ENCODE measurements around the gene BANP.

Gene BANP

GRCh38 chr16:87917503-87917902 lies 33.7 kb upstream of the BANP start:
- Histone ChIP-seq H3K9me3 (ENCODE audit: control insufficient read depth, low read length) (no peaks in the 10 kb centered on the region), H3K36me3 (ENCODE audit: control insufficient read depth, insufficient read depth, low read length) (no peaks in the 10 kb centered on the region), H3K4me3 (ENCODE audit: insufficient read depth, low read depth, low read length, poor library complexity, severe bottlenecking) (no peak overlapping the region), H3K4me1 (ENCODE audit: control insufficient read depth, insufficient read depth, low read length, poor library complexity, severe bottlenecking) (no peaks in the 10 kb centered on the region), H3K27ac (ENCODE audit: insufficient read depth, low read length, poor library complexity, severe bottlenecking) (no peak overlapping the region), H3K27me3 (replicated peaks; ENCODE audit: control insufficient read depth, insufficient read depth, low read length, poor library complexity, severe bottlenecking) (no peaks in the 10 kb centered on the region)
- no peak for DNase-seq

GRCh38 chr16:87918338-87918737 lies 32.9 kb upstream of the BANP start:
- Histone ChIP-seq H3K4me1 (ENCODE audit: control insufficient read depth, insufficient read depth, low read length, poor library complexity, severe bottlenecking) (no peaks in the 10 kb centered on the region), H3K9me3 (ENCODE audit: control insufficient read depth, low read length) (no peaks in the 10 kb centered on the region), H3K4me3 (ENCODE audit: insufficient read depth, low read depth, low read length, poor library complexity, severe bottlenecking) (no peak overlapping the region), H3K36me3 (ENCODE audit: control insufficient read depth, insufficient read depth, low read length) (no peaks in the 10 kb centered on the region), H3K27ac (ENCODE audit: insufficient read depth, low read length, poor library complexity, severe bottlenecking) (no peak overlapping the region), H3K27me3 (replicated peaks; ENCODE audit: control insufficient read depth, insufficient read depth, low read length, poor library complexity, severe bottlenecking) (no peaks in the 10 kb centered on the region)
- no peak for DNase-seq

GRCh38 chr16:87918866-87919680 lies 32.2 kb upstream of the BANP start:
- Histone ChIP-seq H3K9me3 (ENCODE audit: control insufficient read depth, low read length) (no peaks in the 10 kb centered on the region), H3K27me3 (replicated peaks; ENCODE audit: control insufficient read depth, insufficient read depth, low read length, poor library complexity, severe bottlenecking) (no peaks in the 10 kb centered on the region), H3K4me3 (ENCODE audit: insufficient read depth, low read depth, low read length, poor library complexity, severe bottlenecking) (no peak overlapping the region), H3K36me3 (ENCODE audit: control insufficient read depth, insufficient read depth, low read length) (no peaks in the 10 kb centered on the region), H3K4me1 (ENCODE audit: control insufficient read depth, insufficient read depth, low read length, poor library complexity, severe bottlenecking) (no peaks in the 10 kb centered on the region), H3K27ac (ENCODE audit: insufficient read depth, low read length, poor library complexity, severe bottlenecking) (no peak overlapping the region)
- DNase-seq, result no peak

- Histone ChIP-seq H3K27me3 (replicated peaks; ENCODE audit: control insufficient read depth, insufficient read depth, low read length, poor library complexity, severe bottlenecking) (no peaks in the 10 kb centered on the region), H3K36me3 (ENCODE audit: control insufficient read depth, insufficient read depth, low read length) (no peaks in the 10 kb centered on the region), H3K4me1 (ENCODE audit: control insufficient read depth, insufficient read depth, low read length, poor library complexity, severe bottlenecking) (no peaks in the 10 kb centered on the region), H3K27ac (ENCODE audit: insufficient read depth, low read length, poor library complexity, severe bottlenecking) (no peak overlapping the region), H3K9me3 (ENCODE audit: control insufficient read depth, low read length) (no peaks in the 10 kb centered on the region), H3K4me3 (ENCODE audit: insufficient read depth, low read depth, low read length, poor library complexity, severe bottlenecking) (no peak overlapping the region)
- no peak for DNase-seq
Measured at GRCh38 chr16:87919681-87919994, 31.6 kb upstream of the BANP start.

- Histone ChIP-seq H3K4me1 (ENCODE audit: control insufficient read depth, insufficient read depth, low read length, poor library complexity, severe bottlenecking) (no peaks in the 10 kb centered on the region), H3K27me3 (replicated peaks; ENCODE audit: control insufficient read depth, insufficient read depth, low read length, poor library complexity, severe bottlenecking) (no peaks in the 10 kb centered on the region), H3K27ac (ENCODE audit: insufficient read depth, low read length, poor library complexity, severe bottlenecking) (no peak overlapping the region), H3K9me3 (ENCODE audit: control insufficient read depth, low read length) (no peaks in the 10 kb centered on the region), H3K36me3 (ENCODE audit: control insufficient read depth, insufficient read depth, low read length) (no peaks in the 10 kb centered on the region), H3K4me3 (ENCODE audit: insufficient read depth, low read depth, low read length, poor library complexity, severe bottlenecking) (no peak overlapping the region)
- DNase-seq, result no peak
Measured at GRCh38 chr16:87921236-87921773, 29.9 kb upstream of the BANP start.

- no peaks in the 10 kb centered on the region for H3K27me3 ChIP-seq (replicated peaks; ENCODE audit: control insufficient read depth, insufficient read depth, low read length, poor library complexity, severe bottlenecking)
- DNase-seq, result no peak
- H3K9me3 ChIP-seq (ENCODE audit: control insufficient read depth, low read length), result no peaks in the 10 kb centered on the region
- no peak overlapping the region for H3K4me3 ChIP-seq (ENCODE audit: insufficient read depth, low read depth, low read length, poor library complexity, severe bottlenecking)
- H3K4me1 ChIP-seq (ENCODE audit: control insufficient read depth, insufficient read depth, low read length, poor library complexity, severe bottlenecking), result no peaks in the 10 kb centered on the region
- no peak overlapping the region for H3K27ac ChIP-seq (ENCODE audit: insufficient read depth, low read length, poor library complexity, severe bottlenecking)
- H3K36me3 ChIP-seq (ENCODE audit: control insufficient read depth, insufficient read depth, low read length), result no peaks in the 10 kb centered on the region
Measured at GRCh38 chr16:87922250-87922871, 28.9 kb upstream of the BANP start.

GRCh38 chr16:87924041-87924810 lies 27.0 kb upstream of the BANP start:
- Histone ChIP-seq H3K36me3 (ENCODE audit: control insufficient read depth, insufficient read depth, low read length) (no peaks in the 10 kb centered on the region), H3K4me3 (ENCODE audit: insufficient read depth, low read depth, low read length, poor library complexity, severe bottlenecking) (no peak overlapping the region), H3K27me3 (replicated peaks; ENCODE audit: control insufficient read depth, insufficient read depth, low read length, poor library complexity, severe bottlenecking) (no peaks in the 10 kb centered on the region), H3K27ac (ENCODE audit: insufficient read depth, low read length, poor library complexity, severe bottlenecking) (no peak overlapping the region), H3K9me3 (ENCODE audit: control insufficient read depth, low read length) (no peaks in the 10 kb centered on the region), H3K4me1 (ENCODE audit: control insufficient read depth, insufficient read depth, low read length, poor library complexity, severe bottlenecking) (no peaks in the 10 kb centered on the region)
- DNase-seq, result no peak

GRCh38 chr16:87924811-87925670 lies 26.2 kb upstream of the BANP start:
- H3K36me3 ChIP-seq (ENCODE audit: control insufficient read depth, insufficient read depth, low read length), result no peaks in the 10 kb centered on the region

GRCh38 chr16:87926246-87927194 lies 24.7 kb upstream of the BANP start:
- no peak overlapping the region for H3K27ac ChIP-seq (ENCODE audit: insufficient read depth, low read length, poor library complexity, severe bottlenecking)
- H3K36me3 ChIP-seq (ENCODE audit: control insufficient read depth, insufficient read depth, low read length), result no peaks in the 10 kb centered on the region
- H3K4me3 ChIP-seq (ENCODE audit: insufficient read depth, low read depth, low read length, poor library complexity, severe bottlenecking), result no peak overlapping the region
- no peaks in the 10 kb centered on the region for H3K4me1 ChIP-seq (ENCODE audit: control insufficient read depth, insufficient read depth, low read length, poor library complexity, severe bottlenecking)
- H3K27me3 ChIP-seq (replicated peaks; ENCODE audit: control insufficient read depth, insufficient read depth, low read length, poor library complexity, severe bottlenecking), result no peaks in the 10 kb centered on the region
- DNase-seq, result no peak
- H3K9me3 ChIP-seq (ENCODE audit: control insufficient read depth, low read length), result no peaks in the 10 kb centered on the region

More at GRCh38 chr16:87924811-87925670, 26.2 kb upstream of the BANP start:
- no peaks in the 10 kb centered on the region for H3K9me3 ChIP-seq (ENCODE audit: control insufficient read depth, low read length)
- H3K27ac ChIP-seq (ENCODE audit: insufficient read depth, low read length, poor library complexity, severe bottlenecking), result no peak overlapping the region
- DNase-seq, result no peak
- H3K4me1 ChIP-seq (ENCODE audit: control insufficient read depth, insufficient read depth, low read length, poor library complexity, severe bottlenecking), result no peaks in the 10 kb centered on the region
- H3K27me3 ChIP-seq (replicated peaks; ENCODE audit: control insufficient read depth, insufficient read depth, low read length, poor library complexity, severe bottlenecking), result no peaks in the 10 kb centered on the region
- no peak overlapping the region for H3K4me3 ChIP-seq (ENCODE audit: insufficient read depth, low read depth, low read length, poor library complexity, severe bottlenecking)

Measured in effector memory CD4-positive, alpha-beta T cell (primary cell).